Cerebellar nuclear complex (tissue), 1 donor: ENCODE measurements around the gene PRSS50.
"Not testable (repeated sequence)": the region's sequence is repeated elsewhere in the genome, so short reads cannot be mapped to it uniquely, and the experiment has no call there.

Experiments used
- DNase-seq, 2 experiments: peaks; one replicate each; lab custom pipeline; 2025; lab: John Stamatoyannopoulos, UW

The PRSS50 gene

DNA sequence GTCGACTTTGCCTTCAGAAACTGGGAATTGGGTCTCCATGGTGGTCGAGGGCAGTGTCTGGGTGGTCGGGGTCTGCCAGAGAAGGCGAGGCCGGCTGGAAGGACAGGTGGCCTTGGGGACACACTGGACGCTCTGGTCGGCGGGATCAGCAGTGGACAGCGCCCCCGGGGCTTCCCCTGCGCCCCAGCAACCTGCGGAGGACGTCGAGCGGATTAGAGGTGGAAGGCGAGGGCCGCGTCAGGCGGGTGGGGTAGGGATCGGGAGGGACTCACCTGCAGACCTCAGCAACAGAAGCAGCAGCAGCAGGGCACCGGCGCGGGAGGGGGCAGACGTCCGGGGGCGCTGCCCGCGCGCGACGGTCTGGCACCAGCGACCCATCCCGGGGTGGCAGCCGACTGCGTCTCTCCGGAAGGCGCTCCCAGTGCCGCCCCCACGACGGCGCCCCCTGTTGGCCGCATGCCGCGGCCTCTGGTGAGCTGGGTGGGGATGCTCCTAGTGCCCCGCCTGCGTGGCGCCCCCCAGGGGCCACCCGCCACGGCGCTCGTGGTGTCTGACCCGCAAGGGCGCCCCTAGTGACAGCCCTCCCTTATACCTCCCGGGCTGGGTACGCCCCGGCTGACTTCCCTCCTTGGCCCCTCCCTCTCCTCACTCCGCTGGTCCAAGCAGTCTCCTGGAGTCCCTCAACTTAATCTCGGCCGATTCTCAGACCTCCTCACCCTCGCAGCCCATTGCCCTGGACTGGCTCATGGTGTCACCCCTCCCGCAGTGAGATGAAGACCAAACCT lies at the start of gene PRSS50:
PRSS50 (minus strand) TSS at position 423 of the 785 bp plus-strand sequence; CDS start at position 378, 45 bp downstream.
- no peak for DNase-seq

GRCh38 chr3:46764206-46764605 lies 46.5 kb upstream of the PRSS50 start:
- no peak for DNase-seq

- DNase-seq = no peak
Observed at GRCh38 chr3:46763178-46763577, 45.5 kb upstream of the PRSS50 start.

GRCh38 chr3:46759239-46760167 lies 41.8 kb upstream of the PRSS50 start:
- DNase-seq = no peak

DNA sequence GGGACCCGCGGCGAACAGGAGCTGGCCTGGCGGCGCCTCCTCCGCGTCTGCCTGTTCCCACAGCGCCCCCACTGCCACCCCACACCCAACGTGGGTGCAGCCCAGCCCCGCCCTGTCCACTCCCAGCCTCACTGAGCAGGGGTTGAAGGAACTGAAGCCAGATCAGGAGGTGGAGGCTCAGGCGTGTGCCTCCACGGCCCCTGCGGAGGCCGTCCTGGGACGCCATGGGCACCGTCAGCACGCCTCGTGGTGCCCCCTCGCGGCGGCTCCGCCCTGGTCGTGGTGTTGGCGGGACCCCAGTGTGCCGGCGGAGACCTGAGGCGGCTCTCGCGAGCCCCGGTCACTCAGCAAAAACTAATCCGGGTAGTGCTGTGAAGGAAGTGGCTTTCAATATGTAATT lies 39.0 kb upstream of the PRSS50 start:
- DNase-seq = no peak

DNA sequence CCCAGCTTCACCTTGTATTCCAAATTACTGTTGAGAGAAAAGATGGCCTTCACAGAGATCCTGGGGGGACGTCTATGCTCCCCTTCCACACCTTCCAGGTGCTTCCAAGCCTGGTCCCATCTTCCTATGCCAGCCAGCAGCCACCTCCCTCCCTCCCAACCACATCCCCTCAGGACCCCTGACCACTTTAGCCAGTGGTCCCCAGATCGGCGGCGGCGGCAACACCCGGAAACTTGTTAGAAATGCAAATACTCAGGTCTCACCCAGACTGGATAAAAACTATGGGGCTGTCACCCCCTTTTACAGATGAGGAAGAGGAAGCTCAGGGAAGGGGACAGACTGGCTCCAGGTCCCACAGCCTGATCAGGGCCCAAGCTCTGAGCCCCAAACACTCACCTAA lies 38.0 kb upstream of the PRSS50 start:
- no peak for DNase-seq

GRCh38 chr3:46753127-46753526 lies 35.5 kb upstream of the PRSS50 start:
- not testable (repeated sequence) for DNase-seq

- DNase-seq = no peak
Observed at GRCh38 chr3:46750555-46751038, 32.9 kb upstream of the PRSS50 start.

GRCh38 chr3:46749129-46749528 lies 31.5 kb upstream of the PRSS50 start:
- no peak for DNase-seq

GRCh38 chr3:46748170-46748569 lies 30.5 kb upstream of the PRSS50 start:
- DNase-seq = no peak

DNA sequence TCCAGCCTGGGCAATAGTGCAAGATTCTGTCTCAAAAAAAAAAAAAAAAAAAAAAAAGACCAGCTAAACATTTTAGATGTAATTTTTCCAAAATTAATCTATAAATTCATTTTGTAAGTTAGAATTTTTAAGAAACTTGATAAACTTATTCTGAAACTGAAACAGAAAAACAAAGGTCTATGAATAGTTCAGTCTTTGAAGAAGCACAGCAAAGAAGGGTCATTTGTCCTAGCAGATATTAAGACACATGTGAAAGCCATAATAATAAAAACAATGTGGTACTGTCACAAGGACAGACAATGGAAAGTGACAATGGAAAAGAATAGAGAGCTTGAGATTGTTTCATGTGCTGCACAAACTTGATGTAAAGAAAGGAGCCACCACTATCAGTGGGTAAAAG lies 29.0 kb upstream of the PRSS50 start:
- no peak for DNase-seq

GRCh38 chr3:46742992-46743585 lies 25.4 kb upstream of the PRSS50 start:
- no peak for DNase-seq

DNA sequence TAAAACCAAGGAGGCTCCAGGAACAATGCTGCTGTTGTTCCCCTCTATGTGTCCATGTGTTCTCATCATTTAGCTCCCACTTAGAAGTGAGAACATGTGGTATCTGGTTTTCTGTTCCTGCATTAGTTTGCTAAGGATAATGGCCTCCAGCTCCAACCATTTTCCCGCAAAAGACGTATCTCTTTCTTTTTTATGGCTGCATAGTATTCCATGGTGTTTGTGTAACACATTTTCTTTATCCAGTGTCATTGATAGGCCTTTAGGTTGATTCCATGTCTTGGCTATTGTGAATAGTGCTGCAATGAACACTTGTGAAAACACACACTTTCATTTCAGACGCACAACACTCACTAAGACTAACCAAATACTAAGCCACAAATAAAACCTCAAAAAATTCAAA lies 21.9 kb upstream of the PRSS50 start:
- not testable (repeated sequence) for DNase-seq

DNA sequence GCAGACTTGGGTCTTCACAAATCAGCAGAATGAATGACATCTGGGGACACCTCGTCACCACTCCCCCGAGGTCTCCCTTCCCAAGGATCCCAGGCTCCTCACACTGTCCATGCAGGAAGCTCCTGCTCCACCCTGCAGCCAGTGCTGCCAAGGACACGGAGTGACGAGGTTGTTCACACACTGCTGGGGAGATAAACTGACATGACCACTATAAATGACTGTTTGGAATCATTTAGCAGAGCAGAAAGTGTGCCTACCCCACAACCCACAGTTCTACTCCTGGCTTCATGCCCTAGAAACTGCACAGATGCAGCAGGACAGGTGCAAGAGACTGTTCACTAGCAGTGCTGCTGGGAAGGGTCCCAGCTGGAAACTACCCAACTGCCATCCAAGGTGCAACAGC lies 19.7 kb upstream of the PRSS50 start:
- no peak for DNase-seq

GRCh38 chr3:46736006-46736872 lies 18.6 kb upstream of the PRSS50 start:
- DNase-seq = no peak

- DNase-seq = no peak
Observed at GRCh38 chr3:46734773-46735172, 17.1 kb upstream of the PRSS50 start.

- no peak for DNase-seq
Observed at GRCh38 chr3:46733026-46733800, 15.5 kb upstream of the PRSS50 start.

- DNase-seq = no peak
Observed at GRCh38 chr3:46731795-46732194, 14.1 kb upstream of the PRSS50 start.

GRCh38 chr3:46730819-46731218 lies 13.2 kb upstream of the PRSS50 start:
- DNase-seq = no peak

GRCh38 chr3:46729038-46729437 lies 11.4 kb upstream of the PRSS50 start:
- no peak for DNase-seq
